Fibroblast of skin of left biceps (primary cell): Measurements from ENCODE around the gene PVALEF.
"Not testable (repeated sequence)": the region's sequence is repeated elsewhere in the genome, so short reads cannot be mapped to it uniquely, and the experiment has no call there.

ENCODE experiments used
- DNase-seq, 2 experiments: peaks; one replicate each; pipeline ENCODE4 v3.0.0-alpha.2; 2013; ENCODE audit warnings: low read depth in 2 of 2

Gene PVALEF

DNA sequence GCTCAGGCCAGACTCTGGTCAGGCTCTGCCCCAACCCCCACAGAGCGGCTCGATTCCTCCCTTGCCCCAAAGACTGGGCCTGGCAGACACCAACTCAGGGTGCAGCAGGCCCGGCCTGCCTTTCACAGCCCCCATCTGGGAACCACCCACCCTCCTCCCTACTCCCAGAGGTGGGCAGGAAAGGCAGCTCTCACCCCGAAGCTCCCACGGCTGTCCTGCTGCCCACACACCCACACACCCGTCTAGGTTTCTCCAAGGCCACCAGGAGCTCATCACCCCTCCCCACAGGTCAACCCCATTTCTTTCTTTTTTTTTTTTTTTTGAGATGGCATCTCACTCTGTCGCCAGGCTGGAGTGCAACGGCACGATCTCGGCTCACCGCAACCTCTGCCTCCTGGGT, 53.7 kb downstream of the PVALEF start:
- no peak for DNase-seq

DNA sequence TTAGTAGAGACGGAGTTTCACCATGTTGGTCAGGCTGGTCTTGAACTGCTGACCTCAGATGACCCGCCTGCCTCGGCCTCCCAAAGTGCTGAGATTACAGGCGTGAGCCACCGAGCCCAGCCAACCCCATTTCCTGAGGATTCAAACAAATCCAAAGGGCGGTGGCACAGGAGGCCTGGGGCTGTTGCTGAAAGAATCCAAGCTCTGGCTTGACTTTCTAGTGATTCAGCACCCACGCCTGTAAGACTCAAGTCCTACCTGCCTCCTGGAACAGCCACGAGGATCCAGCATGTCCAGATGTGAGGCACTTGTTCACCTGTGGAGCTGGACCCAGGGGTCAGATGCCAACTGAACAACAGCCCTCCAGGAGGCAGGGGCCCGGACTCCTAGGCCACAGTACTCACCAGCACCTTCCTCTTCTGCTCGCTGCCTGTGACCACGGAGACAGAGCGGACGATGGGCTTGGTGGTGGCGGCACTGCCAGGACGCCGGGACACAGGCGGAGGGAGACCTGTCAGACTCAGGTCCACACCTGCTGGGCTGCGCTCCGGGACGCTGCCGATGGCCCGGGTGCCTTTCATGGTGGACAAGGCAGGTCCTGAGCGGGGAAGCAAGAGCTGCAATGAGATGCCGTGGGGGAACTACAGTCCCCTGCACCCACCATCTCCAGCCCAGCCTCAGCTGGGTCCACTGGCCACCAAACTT, 54.3 kb downstream of the PVALEF start:
- DNase-seq = no peak

DNA sequence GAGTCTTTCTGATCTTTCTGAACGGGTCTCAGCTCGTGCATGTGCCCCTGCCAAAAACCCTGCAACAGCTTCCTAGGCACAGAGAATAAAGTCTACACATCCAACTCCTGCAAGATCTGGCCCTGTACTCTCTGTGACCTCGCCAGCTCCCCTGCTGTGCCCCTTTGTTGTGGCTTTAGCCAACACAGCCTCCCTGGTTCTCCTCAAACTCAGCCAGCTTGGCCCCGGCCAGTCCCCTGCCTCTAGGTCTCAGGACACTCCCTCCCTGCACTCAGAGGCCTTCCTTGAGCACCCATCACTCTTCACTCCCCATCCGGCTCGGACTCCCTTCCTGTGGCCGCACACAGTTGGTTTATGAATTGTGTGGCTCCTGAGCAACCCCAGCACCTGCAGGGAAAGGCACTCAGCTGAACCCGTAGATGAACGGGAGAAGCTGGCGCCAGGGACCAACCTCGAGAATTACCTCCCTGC, 56.1 kb downstream of the PVALEF start:
- DNase-seq = no peak

DNA sequence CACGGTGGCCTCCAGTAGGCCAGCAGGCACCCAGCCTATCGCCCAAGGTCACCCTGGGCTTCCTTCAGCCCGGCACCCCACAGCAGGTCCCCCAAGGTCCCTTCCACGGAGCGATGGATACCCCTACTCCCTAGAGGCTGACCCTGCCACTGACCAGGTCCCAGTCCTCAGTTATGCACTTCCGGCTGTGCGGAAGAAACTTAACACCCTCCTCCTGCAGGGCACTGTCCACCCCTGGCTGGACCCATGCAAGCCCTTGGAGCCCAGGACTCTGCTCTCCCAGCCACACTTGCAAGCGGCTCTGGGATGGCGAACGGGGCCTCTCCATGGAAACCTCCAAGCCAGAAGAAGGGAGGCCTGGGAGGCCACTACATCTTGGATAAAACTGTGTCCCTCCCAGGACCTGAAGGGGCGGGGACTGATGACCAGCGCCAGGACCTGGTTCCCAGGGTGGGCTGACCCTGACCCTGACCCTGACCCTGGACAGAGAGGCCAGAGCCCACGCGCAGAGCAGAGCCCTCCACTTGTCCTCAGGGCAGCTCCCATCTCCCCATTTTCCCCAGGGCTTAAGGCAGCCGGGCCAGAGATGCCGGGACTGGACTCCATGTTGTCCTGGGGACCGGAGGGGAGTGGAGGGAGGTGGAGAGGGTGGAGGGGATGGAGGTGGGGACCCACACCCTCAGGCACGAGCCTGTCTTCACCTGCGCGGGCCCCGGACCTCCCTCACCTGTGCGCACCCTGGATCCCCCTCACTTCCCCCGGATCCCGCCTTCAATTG, 56.7 kb downstream of the PVALEF start:
- DNase-seq = no peak

DNA sequence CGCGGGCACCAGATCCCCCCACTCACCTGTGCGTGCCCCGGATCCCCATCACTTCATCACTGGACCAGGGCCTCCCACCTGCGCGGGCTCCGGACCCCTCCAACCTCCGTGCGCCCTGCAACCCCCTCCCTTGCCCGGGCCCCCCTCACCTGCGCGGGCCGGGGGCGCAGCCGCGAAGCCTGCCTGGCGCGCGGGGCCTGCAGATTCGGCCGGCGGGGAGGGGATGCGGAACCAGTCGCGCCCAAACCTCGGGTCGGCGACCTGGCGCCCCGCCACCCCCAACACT, 57.3 kb downstream of the PVALEF start:
- DNase-seq = no peak

GRCh38 chr17:81222906-81223761, 57.8 kb downstream of the PVALEF start, which contains the start of gene CEP131:
Gene CEP131 (minus strand): TSS chr17:81222965. CDS start chr17:81220056, 2,909 bp downstream.
- DNase-seq = peak; percentile 95 to 96

DNA sequence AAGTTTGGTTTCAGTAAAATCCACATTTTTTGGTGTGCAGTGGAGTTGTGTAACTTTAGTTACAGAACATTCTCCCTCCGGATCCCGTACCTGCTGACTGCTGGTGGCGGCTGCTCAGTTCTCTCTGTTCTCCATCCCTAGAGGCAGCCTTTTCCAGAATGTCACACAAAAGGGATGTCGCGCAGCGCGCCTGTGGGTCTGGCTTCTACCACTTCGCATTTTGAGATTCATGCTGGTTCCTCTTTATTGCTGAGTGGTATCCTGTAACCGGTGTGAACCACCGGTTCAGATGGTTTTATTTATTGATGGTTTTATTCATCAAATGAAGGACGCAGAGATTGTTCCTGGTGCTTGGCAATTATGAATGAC, 58.4 kb downstream of the PVALEF start:
- no peak for DNase-seq

- not testable (repeated sequence) for DNase-seq
Observed at GRCh38 chr17:81227630-81228029, 62.3 kb downstream of the PVALEF start.

- no peak for DNase-seq
Observed at GRCh38 chr17:81228420-81228819, 63.1 kb downstream of the PVALEF start.

DNA sequence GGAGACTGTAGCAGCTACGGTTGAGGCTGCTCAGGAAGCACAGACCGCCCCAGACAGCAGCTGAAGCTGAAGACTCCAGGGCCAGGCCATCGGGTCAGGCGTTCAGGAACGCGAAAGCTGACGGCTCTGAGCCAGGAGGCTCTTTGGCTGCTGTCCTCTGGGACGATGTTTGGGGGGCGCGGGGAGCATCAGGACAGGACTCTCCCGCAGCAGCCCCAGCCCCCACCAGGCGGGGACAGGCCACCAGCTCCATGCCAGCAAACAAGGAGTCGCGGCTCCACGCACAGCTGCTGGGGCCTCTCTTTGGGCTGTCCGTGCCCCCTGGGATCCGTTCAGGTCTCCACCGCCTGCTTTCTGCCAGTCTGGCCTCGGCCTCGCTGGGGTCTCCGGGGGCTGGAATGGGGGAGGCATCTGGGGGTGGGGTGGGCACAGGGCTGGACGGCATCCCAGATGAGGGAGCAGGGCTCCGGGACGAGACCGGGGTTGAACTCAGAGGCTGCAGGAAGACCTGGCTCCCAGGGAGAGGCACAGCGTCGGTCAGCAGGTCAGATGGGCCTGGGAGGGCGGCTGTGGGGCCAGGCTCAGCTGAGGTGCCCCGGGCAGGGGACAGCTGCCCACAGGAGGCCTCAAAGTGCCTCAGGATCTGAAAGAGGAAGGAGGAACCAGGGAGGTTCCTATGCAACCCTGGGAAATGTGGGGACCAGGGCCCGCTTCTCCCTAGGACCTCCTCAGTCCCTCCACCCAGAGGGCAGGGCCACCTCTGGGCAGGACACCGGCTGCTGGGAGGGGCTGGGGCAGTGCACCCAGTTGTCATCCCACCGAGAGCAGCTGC, 63.7 kb downstream of the PVALEF start:
- no peak for DNase-seq

DNA sequence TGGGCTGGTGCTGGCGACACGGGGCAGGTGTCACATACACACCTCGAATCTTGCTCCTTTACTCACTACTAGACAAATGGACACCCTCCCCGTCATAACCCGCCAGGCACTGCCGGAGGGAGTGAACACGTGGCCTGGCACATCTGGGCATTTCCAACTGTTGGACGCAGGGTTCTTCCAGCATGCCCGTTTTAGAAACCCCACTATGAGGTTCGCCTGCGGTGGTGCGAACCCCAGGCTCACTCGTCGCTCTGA, 64.3 kb downstream of the PVALEF start:
- DNase-seq = no peak

DNA sequence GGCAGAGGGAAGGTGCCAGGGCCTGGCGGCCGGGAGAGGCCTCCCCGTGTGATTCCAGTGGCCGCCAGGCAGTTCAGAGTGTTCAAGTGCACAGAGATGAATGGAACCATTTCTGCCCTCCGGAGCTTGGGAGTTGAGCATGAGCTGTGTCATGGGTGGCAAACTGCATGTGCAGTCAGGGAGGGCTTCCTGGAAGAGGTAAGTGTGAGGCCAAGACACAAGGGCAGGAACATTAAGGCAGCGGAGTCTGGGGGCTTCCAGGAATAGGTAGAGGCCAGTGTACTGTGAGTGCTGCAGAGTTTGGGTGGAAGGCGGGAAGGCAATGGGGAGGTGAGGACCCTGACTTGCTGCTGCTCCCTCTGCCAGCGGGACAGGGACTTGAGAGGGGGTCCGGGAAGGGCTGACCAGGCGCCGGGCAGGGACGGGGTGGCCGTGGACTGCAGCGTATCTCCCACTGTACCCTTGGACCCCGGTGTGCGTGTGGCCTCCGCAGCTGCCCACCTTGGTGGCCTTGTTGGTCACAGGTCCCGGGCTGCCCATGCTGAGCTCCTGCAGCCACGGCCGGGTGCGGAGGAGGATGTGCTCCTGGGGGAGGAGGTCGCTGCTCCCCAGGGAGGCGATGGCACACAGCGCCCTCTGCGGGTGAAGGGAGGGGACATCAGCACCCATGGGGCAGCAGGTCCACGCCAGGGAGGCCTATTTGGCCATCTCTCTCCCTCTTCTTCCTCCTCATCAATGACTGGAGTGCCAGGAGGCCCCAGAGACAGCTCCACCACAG, 64.9 kb downstream of the PVALEF start:
- no peak for DNase-seq

DNA sequence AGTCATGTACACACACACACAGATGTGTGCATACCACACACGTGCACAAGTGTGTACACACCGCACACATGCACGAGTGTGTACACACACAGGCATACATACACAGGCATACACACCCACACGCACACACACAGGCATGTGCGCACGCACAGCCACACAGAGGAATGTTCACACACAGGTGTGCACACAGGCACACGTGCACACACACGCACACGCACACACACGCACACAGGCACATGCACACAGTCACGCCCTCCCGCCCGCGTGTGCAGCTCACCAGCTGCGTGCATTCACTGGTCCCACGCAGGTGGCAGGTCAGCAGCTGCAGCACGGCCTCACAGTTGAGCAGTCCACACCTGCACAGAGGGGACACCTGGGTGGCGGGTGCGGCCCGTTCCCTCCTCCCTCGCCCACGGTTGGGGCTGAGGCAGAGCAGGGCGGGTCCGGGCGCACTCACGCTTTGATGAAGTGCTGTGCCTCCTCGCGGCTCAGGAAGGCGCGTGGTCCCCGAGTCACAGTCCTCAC, 65.9 kb downstream of the PVALEF start:
- DNase-seq = no peak

GRCh38 chr17:81231766-81232581, 66.7 kb downstream of the PVALEF start:
- no peak for DNase-seq
